Subcutaneous abdominal adipose tissue (tissue), 5 donors: Measurements from ENCODE around the gene RPE.

Experiments used
- H3K27ac ChIP-seq: one replicate; pipeline ENCODE4 v1.7.0; 2013; ENCODE audit warnings: low read depth, mild to moderate bottlenecking, inconsistent platforms, low read length, moderate library complexity
- H3K27me3 ChIP-seq, 5 donors: one replicate each; pipeline ENCODE4 v1.7.0; 2013; ENCODE audit warnings: low read length in 5 of 5, inconsistent platforms in 1 of 5; ENCODE audit not compliant: control insufficient read depth in 5 of 5, insufficient read depth in 4 of 5
- H3K36me3 ChIP-seq, 5 donors: one replicate each; pipeline ENCODE4 v1.7.0; 2013; ENCODE audit warnings: low read length in 5 of 5; ENCODE audit not compliant: control insufficient read depth in 5 of 5, insufficient read depth in 5 of 5
- H3K4me1 ChIP-seq, 5 donors: one replicate each; pipeline ENCODE4 v1.7.0; 2013; ENCODE audit warnings: low read length in 5 of 5, mild to moderate bottlenecking in 3 of 5, moderate library complexity in 1 of 5; ENCODE audit not compliant: control insufficient read depth in 5 of 5, insufficient read depth in 5 of 5
- H3K4me3 ChIP-seq, 5 donors: one replicate each; pipeline ENCODE4 v1.7.0; 2013; ENCODE audit warnings: low read length in 5 of 5, low read depth in 1 of 5
- H3K9ac ChIP-seq, 5 donors: one replicate each; pipeline ENCODE4 v1.7.0; 2013; ENCODE audit warnings: low read length in 5 of 5, mild to moderate bottlenecking in 4 of 5, moderate library complexity in 3 of 5
- H3K9me3 ChIP-seq, 5 donors: one replicate each; pipeline ENCODE4 v1.7.0; 2013; ENCODE audit warnings: low read length in 5 of 5; ENCODE audit not compliant: control insufficient read depth in 5 of 5
- donor health status: healthy.
- donor health status: healthy.
- donor health status: healthy.
- donor health status: healthy.
- donor health status: healthy.

RPE gene

DNA sequence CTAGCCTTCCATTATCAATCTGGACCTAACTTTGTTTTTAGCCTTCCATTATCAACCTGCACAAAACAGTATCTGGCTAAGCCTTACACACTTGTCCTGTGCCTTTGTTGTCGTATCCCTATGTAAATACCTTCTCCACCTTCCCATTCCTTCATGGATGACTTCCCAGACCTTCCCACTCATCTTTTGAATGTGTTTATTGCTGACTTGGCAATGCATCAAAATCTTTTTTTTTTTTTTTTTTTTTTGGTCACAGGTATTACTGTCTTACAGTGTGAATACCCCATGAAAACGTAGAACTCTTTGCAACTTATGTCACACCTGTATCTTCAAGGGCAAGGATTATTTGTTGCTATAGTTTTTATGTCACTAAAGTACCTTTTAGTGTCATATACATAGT, 25.7 kb downstream of the RPE start:
- H3K36me3 ChIP-seq = peaks cover 14 to 42% (median 18%) of the 10 kb centered on the region in 5 donors

GRCh38 chr2:210034087-210034683, 31.7 kb downstream of the RPE start:
- Histone ChIP-seq H3K9ac (no peak overlapping the region), H3K27me3 (no peaks in the 10 kb centered on the region), H3K4me3 (no peak overlapping the region), H3K36me3 (peaks cover 0 to 8% (median 0%) of the 10 kb centered on the region in 5 donors), H3K27ac (no peak overlapping the region), H3K9me3 (no peaks in the 10 kb centered on the region), H3K4me1 (no peaks in the 10 kb centered on the region)

More for the DNA sequence above, 25.7 kb downstream of the RPE start:
- Histone ChIP-seq H3K9me3 (no peaks in the 10 kb centered on the region), H3K4me1 (no peaks in the 10 kb centered on the region), H3K9ac (no peak overlapping the region), H3K27me3 (no peaks in the 10 kb centered on the region), H3K4me3 (no peak overlapping the region), H3K27ac (no peak overlapping the region)

DNA sequence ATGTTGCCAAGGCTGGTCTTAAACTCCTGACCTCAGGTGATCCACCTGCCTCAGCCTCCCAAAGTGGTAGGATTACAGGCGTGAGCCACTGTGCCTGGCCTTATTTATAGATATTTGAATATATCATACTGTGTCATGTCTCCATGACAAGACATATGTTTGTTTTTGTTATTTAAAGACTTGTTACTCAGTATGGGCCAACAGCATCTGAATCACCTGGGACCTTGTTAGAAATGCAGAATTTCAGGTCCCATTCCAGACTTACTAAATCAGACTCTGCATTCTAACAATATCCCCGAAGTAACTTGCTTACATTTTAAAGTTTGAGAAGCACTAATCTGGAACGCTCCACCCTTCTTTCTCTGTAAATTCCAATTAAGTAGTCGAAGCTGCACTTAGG, 33.2 kb downstream of the RPE start:
- H3K27me3 ChIP-seq = no peaks in the 10 kb centered on the region
- H3K4me1 ChIP-seq = no peaks in the 10 kb centered on the region
- H3K36me3 ChIP-seq = peaks cover 0 to 8% (median 0%) of the 10 kb centered on the region in 5 donors
- no peaks in the 10 kb centered on the region for H3K9me3 ChIP-seq
- H3K27ac ChIP-seq = no peak overlapping the region
- no peak overlapping the region for H3K9ac ChIP-seq
- H3K4me3 ChIP-seq = no peak overlapping the region

GRCh38 chr2:210038078-210038477, 35.6 kb downstream of the RPE start:
- Histone ChIP-seq H3K9me3 (no peaks in the 10 kb centered on the region), H3K4me3 (no peak overlapping the region), H3K27me3 (no peaks in the 10 kb centered on the region), H3K27ac (no peak overlapping the region), H3K9ac (no peak overlapping the region), H3K4me1 (no peaks in the 10 kb centered on the region), H3K36me3 (peaks cover 0 to 5% (median 2%) of the 10 kb centered on the region in 5 donors)

- H3K4me1 ChIP-seq = no peaks in the 10 kb centered on the region
- H3K9ac ChIP-seq = no peak overlapping the region
- H3K27ac ChIP-seq = no peak overlapping the region
- H3K4me3 ChIP-seq = no peak overlapping the region
- peaks cover 4 to 14% (median 8%) of the 10 kb centered on the region in 5 donors for H3K36me3 ChIP-seq
- no peaks in the 10 kb centered on the region for H3K27me3 ChIP-seq
- H3K9me3 ChIP-seq = peaks cover 0 to 4% (median 0%) of the 10 kb centered on the region in 5 donors
Observed at GRCh38 chr2:210046851-210047500, 44.5 kb downstream of the RPE start.

DNA sequence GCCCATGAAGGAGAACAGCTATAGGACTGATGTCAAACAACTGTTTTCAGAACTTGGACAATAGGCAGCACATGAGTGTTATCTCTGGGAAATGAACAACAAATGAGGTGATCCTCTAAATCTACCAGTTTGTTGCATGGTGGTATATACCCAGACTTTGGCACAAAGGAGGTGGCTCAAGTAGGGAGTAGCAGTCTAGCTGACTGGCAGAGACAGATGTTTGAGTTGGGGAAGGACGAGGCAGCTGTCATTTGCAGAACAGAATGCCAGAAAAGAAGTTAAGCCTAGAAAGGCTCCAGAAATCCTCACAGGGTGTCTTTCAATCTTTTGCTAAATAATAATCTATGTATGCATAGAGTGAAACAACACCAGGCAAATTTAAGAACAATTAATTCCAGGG, 47.4 kb downstream of the RPE start:
- H3K9ac ChIP-seq = no peak overlapping the region
- no peaks in the 10 kb centered on the region for H3K4me1 ChIP-seq
- H3K4me3 ChIP-seq = no peak overlapping the region
- no peaks in the 10 kb centered on the region for H3K27me3 ChIP-seq
- H3K36me3 ChIP-seq = peaks cover 4 to 12% (median 5%) of the 10 kb centered on the region in 5 donors
- H3K27ac ChIP-seq = no peak overlapping the region
- H3K9me3 ChIP-seq = peaks cover 0 to 5% (median 4%) of the 10 kb centered on the region in 5 donors

GRCh38 chr2:210050885-210051284, 48.4 kb downstream of the RPE start:
- Histone ChIP-seq H3K27ac (no peak overlapping the region), H3K4me3 (no peak overlapping the region), H3K27me3 (no peaks in the 10 kb centered on the region)

DNA sequence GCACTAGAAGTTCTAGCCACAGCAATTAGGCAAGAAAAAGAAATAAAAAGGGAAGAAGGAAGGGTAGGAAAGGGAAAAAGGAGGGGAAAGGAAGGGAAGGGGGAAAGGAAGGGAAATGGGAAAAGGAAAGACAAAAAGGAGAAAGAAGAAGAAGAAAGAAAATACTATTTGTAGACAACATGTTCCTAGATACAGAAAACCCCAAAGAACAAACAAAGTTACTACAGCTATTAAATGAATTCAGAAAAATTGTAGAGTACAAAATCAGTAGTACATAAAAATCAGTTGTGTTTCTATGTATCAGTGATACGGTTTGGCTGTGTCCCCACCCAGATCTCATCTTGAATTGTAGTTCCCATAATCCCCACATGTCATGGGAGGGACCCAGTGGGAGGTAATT, 52.3 kb downstream of the RPE start:
- Histone ChIP-seq H3K4me1 (no peaks in the 10 kb centered on the region), H3K36me3 (peaks cover 2 to 12% (median 4%) of the 10 kb centered on the region in 5 donors), H3K27me3 (no peaks in the 10 kb centered on the region), H3K9me3 (peaks cover 0 to 15% (median 3%) of the 10 kb centered on the region in 5 donors), H3K9ac (no peak overlapping the region), H3K4me3 (no peak overlapping the region), H3K27ac (no peak overlapping the region)

More at GRCh38 chr2:210050885-210051284, 48.4 kb downstream of the RPE start:
- H3K9ac ChIP-seq = no peak overlapping the region
- H3K36me3 ChIP-seq = peaks cover 4 to 12% (median 7%) of the 10 kb centered on the region in 5 donors
- H3K4me1 ChIP-seq = no peaks in the 10 kb centered on the region
- H3K9me3 ChIP-seq = peaks cover 0 to 13% (median 4%) of the 10 kb centered on the region in 5 donors

DNA sequence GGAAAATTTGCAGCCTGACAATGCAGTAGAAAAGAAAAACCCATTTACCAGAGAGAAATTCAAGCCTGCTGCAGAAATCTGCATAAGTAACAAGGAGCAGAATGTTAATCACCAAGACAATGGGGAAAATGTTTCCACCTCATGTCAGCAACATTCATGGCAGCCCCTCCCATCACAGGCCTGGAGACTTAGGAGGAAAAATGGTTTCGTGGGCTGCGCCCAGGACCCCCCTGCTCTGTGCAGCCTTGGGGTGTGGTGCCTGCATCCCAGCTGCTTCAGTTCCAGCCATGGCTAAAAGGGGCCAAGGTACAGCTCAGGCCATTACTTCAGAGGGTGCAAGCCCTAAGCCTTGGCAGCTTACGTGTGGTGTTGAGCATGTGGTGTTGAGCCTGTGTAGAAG, 53.4 kb downstream of the RPE start:
- H3K9me3 ChIP-seq = peaks cover 0 to 15% (median 3%) of the 10 kb centered on the region in 5 donors
- H3K27ac ChIP-seq = no peak overlapping the region
- peaks cover 2 to 12% (median 4%) of the 10 kb centered on the region in 5 donors for H3K36me3 ChIP-seq
- no peaks in the 10 kb centered on the region for H3K4me1 ChIP-seq
- no peaks in the 10 kb centered on the region for H3K27me3 ChIP-seq
- no peak overlapping the region for H3K4me3 ChIP-seq
- H3K9ac ChIP-seq = no peak overlapping the region

GRCh38 chr2:210063306-210063705, 60.9 kb downstream of the RPE start:
- Histone ChIP-seq H3K27me3 (no peaks in the 10 kb centered on the region), H3K9ac (no peak overlapping the region), H3K27ac (no peak overlapping the region), H3K4me1 (no peaks in the 10 kb centered on the region), H3K9me3 (no peaks in the 10 kb centered on the region), H3K4me3 (no peak overlapping the region), H3K36me3 (peaks cover 0 to 7% (median 3%) of the 10 kb centered on the region in 5 donors)
